GM19452 (cell line): Measurements from ENCODE around the gene HACD4.
"Not testable (repeated sequence)": the region's sequence is repeated elsewhere in the genome, so short reads cannot be mapped to it uniquely, and the experiment has no call there.

Experiments used
- ATAC-seq: cut with Tn5 transposase; IDR thresholded peaks from one replicate; pipeline ENCODE4 v1.9.1; 2021; ENCODE audit not compliant: unreplicated experiment

HACD4 gene

GRCh38 chr9:21016701-21017491, 14.5 kb downstream of the HACD4 start:
- ATAC-seq: no peak

- ATAC-seq: no peak
Observed at GRCh38 chr9:21015995-21016394, 15.4 kb downstream of the HACD4 start.

GRCh38 chr9:21015129-21015815, 16.2 kb downstream of the HACD4 start:
- no peak for ATAC-seq

GRCh38 chr9:21002040-21002439, 29.4 kb downstream of the HACD4 start:
- ATAC-seq: no peak

- no peak for ATAC-seq
Observed at GRCh38 chr9:21001581-21001980, 29.9 kb downstream of the HACD4 start.

- peak; percentile 61 for ATAC-seq
Observed at GRCh38 chr9:20997503-20998076, 33.9 kb downstream of the HACD4 start.

GRCh38 chr9:20996809-20997208, 34.6 kb downstream of the HACD4 start:
- ATAC-seq: peak; percentile 69

GRCh38 chr9:20995616-20996015, 35.8 kb downstream of the HACD4 start:
- no peak for ATAC-seq

- no peak for ATAC-seq
Observed at GRCh38 chr9:20994486-20994885, 37.0 kb downstream of the HACD4 start.

- no peak for ATAC-seq
Observed at GRCh38 chr9:20990867-20991266, 40.6 kb downstream of the HACD4 start.

- ATAC-seq: no peak
Observed at GRCh38 chr9:20989923-20990341, 41.5 kb downstream of the HACD4 start.

GRCh38 chr9:20988671-20989315, 42.6 kb downstream of the HACD4 start:
- ATAC-seq: no peak

- no peak for ATAC-seq
Observed at GRCh38 chr9:20988061-20988460, 43.4 kb downstream of the HACD4 start.

GRCh38 chr9:20987521-20987920, 43.9 kb downstream of the HACD4 start:
- no peak for ATAC-seq

- ATAC-seq: no peak
Observed at GRCh38 chr9:20985851-20986600, 45.4 kb downstream of the HACD4 start.

GRCh38 chr9:20984506-20984905, 46.9 kb downstream of the HACD4 start:
- ATAC-seq: no peak

- no peak for ATAC-seq
Observed at GRCh38 chr9:20981486-20981885, 50.0 kb downstream of the HACD4 start.

- peak; percentile 78 for ATAC-seq
Observed at GRCh38 chr9:20980832-20981455, 50.5 kb downstream of the HACD4 start.

GRCh38 chr9:20978249-20978648, 53.2 kb downstream of the HACD4 start:
- no peak for ATAC-seq

- ATAC-seq: not testable (repeated sequence)
Observed at GRCh38 chr9:20974191-20974938, 57.1 kb downstream of the HACD4 start.
